GM21360 (cell line): ENCODE measurements around the gene PLEKHF1.

Experiments
- ATAC-seq: cut with Tn5 transposase; IDR thresholded peaks from one replicate; pipeline ENCODE4 v1.9.1; 2021; ENCODE audit warnings: mild to moderate bottlenecking, moderate library complexity; ENCODE audit not compliant: unreplicated experiment

The PLEKHF1 gene

DNA sequence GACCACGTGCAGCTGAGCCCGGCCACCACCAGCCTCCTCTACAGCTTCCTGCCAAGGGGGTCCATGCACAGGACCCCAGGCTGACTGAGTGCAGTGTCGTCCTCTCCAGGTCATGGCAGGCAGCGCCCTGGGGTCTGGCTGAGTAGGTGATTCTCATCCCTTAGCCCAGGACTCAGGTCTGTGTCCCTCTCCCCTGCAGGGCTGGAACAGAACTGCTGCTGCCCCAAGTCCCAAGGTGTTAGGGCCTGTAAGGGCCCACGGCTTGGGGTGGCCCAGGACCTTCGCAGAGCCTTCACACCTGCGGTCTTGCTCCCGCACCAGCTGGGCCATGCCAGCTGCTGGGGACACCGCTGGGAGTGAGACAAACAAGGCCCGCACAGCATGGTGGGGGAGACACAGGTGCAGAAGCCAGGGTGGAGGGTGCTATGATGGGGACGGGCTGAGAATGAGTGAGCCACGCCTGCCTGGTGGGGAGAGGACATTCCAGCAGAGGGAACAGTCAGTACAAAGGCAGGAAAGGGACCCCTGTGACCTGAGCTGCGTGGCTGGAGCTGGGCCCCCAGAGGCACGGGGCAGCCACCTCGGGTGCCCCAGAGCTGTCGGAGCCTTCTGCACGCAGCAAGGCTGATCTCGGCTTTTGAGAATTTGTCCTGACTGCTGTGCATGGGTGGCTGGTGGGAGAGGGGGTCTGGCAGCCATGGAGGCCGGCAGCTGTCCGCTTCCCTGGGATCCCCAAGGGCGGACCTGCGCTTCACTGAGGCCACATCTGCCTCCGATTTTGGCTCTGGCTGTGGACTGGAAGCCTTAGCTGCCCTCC lies 11.9 kb downstream of the PLEKHF1 start:
- no peak for ATAC-seq

DNA sequence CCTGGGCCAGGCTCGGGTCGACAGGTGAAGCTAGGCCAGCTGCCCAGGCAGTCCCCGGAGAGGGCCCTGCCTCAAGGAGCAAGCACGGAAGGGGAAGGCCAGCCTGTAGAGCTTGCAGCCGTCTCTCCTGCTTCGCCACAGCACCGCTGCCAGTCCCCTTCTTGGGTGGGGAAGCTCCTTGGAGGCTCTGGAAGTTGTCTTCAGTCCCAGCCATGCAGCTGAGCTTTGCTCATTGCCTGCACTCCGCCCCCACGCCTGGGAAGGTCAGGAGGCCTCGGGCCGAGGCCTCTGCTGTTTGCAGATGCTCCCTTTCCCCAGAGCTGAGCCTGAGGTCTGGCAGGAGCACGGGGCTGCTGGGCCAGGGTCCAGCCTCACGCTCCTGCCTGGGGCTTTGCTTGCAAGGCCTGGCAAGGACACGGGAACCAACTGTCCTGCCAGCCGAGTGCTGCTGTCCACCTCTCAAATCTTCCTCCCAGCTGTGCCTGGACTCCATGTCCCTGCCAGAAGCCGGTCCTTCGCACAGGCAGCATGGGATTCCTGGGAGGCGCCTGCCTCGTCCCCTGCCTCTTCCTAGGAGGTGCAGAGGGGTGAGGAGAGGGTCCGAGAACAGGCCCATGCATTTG lies 13.3 kb downstream of the PLEKHF1 start:
- ATAC-seq: no peak

DNA sequence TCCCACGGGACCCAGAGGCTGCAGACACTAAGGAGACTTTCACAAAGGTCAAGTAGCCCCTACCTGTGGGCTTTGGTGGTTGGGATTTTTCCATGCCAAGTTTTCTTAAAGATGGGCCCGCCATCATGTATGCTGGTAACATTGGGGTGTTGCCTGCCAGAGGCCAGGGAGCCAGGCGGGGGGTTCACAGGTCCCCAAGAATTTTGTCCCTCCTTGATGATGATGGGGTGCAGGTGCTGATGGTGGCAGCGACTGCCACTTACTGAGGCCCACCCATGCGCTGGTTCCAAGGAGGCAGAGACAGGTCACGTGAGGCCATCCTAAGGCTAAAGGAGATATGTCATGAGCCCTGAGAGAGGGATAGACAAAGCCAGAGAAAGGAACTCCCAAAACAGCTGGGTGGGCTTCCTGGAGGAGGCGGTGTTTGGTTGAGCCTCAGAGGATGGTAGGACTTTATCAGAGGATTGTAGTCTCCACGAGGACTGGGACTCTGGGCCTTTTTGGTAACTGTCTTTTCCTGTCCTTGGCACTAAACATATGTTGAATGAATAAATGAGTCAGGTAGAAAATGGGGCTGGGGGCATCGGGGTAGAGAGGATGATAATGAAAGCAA lies 14.4 kb downstream of the PLEKHF1 start:
- ATAC-seq: no peak

DNA sequence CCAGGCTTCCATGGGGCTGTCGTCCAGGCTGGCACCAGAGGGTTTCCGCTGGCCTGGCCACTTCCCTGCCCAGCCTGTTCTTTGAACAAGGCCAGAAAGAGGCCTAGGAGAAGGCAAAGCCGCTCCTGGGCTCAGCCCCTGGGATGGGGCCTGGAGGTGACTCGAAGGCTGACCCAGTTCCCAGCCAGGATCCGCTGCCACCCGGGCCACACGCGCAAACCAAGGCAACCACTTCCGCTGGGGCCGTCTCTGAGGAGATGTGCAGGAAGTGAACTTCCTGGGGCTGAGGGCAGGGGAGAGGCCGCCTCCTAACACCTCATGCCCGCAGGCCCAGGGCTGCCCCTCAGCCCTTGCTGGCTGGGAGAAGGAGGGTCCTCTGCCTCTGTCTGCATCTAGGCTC lies 15.2 kb downstream of the PLEKHF1 start:
- ATAC-seq: peak; percentile 58

DNA sequence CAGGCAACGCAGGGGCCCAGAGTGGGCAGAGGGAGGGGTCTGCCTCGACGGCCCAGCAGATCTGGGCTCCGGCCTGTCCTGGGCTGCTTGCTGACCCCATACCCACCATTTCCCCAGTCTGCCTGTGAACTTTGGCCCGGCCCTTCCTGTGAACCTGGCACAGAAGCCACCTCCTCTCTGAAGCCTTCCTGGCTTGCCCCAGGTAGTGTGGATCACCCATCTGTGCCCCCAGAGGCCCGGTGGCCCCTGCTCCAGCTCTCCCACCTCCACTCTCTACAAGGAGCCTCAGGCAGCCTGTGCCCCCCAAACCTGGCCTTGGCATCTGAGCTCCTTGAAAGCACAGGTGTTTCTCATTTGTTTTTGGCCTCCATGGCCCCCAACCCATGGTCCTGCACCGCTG lies 15.7 kb downstream of the PLEKHF1 start:
- ATAC-seq: no peak

DNA sequence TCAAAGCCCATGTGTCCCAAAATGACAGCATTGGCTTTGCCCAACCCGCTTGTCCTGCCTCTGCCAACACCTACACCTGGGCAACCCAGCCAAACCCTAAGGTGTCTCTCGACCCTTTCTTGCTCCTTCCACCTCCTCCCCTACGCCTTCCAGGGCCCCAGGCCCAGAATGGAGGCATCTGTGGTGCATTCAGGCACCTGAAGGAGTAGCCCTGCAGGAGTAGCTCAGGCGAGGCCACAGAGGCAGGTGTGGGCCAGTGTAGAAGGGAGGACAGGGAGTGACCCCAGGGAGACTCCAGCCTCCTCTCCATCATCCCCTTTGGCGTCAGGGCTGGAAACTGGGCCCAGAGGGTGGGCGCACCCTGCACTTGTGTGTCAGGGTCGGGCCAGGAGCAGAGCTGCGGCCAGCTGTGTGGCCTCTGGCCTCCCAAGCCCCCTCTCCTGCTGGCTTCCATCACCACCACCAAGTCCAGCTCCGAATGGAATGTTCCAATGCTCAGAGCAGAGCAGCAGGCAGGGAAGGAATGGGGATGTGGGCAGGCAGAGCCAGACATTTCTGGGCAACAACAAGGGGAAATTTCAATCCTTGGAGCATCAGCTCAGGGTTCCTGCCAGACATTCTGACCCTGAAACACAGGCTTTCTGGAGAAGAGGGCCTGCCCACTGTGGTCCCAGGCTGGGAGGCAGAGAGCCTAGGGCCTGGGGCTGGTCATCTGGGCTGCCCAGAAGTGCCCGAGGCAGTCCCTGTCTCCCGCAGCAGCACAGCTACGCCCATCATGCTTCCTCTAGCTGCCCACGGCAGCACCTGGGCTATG lies 16.4 kb downstream of the PLEKHF1 start:
- no peak for ATAC-seq

DNA sequence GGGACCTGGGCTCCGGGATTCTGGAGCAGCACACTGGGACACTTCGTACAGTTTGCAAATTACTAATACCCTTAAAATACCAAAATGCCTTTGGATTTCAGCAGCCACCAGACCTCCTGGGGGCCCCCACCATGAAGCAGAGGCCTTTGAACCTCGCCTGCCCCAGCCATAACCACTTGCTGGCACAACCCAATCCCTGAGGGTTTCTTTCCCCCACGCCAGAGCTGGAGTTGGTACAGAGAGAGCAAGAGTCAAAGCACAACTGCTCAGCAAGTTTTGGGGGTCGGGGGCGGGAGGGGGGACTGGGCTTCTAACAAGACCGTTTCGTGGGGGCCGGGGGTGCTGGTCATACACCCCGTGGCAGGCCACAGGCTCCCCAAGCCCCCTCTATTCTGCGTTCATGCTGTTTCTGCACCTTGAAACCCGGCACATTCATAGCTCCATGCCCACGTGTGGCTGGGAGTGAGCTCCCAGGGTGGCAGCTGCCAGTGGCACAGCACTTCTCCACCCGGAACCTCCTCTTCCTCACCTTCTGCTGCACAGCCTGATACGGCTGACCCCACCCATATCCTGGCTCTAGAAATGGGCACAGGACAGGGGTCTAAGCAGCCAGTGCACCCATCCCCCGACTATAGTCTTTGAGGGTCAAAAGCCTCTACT lies 17.1 kb downstream of the PLEKHF1 start:
- no peak for ATAC-seq

DNA sequence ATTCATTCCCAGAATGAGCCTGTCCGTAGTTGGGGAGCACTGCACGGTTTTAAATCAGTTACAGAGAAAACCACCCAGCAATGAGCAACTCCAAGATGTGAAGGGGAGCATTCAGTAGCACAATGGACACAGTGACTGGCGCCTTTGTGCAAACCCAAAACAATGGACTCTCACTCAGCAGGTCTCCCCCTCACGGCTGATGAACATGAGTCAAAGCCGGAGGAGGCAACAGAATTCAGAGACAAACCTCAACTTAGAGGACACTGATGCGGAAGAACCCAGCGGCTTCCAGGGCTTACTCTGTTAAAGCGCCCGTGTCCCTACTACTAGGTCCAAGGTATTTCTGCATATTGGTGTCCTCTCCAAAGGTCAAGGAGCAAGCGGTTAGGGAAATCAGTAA lies 17.7 kb downstream of the PLEKHF1 start:
- no peak for ATAC-seq

DNA sequence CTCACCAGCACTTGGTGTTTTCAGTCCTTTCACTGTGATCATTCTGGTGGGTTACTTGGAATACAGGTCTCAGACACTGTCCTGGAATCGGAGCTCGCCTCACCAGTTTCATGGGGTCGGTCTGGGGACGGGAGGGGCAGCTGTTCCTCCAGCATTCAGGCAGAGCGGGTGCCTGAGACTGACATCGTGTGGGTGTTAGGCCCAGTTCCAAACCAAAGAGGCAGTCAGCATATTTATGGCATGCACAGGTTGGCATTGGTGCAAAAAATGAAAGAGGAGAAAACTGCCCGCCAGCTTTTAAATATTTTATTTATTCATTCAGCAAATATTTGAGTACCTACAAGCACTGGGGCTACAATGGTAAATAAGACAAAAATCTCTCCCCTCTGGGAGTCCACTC lies 20.1 kb downstream of the PLEKHF1 start:
- no peak for ATAC-seq

DNA sequence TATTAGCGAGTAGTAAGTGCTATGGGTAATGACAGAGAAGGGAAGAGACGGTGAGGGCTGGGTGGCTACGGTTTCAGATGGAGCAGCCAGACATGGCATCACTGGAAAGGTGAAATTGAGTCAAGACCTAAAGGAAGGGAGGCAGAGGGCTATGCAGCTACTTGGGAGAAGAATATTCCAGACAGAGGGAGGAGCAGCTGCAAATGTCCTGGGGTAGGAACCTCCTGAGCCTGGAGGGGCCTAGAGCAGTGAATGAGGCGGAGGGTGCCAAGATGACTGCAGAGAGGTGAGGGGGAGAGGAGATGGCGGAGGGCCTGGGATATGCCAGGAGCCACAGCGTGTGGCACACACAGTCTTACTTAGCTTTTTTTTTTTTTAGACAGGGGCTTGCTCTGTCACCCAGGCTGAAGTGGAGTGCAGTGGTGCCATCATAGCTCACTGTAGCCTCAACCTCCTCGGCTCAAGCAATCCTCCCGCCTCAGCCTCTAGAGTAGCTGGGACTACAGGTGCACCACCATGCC lies 21.1 kb downstream of the PLEKHF1 start:
- no peak for ATAC-seq

DNA sequence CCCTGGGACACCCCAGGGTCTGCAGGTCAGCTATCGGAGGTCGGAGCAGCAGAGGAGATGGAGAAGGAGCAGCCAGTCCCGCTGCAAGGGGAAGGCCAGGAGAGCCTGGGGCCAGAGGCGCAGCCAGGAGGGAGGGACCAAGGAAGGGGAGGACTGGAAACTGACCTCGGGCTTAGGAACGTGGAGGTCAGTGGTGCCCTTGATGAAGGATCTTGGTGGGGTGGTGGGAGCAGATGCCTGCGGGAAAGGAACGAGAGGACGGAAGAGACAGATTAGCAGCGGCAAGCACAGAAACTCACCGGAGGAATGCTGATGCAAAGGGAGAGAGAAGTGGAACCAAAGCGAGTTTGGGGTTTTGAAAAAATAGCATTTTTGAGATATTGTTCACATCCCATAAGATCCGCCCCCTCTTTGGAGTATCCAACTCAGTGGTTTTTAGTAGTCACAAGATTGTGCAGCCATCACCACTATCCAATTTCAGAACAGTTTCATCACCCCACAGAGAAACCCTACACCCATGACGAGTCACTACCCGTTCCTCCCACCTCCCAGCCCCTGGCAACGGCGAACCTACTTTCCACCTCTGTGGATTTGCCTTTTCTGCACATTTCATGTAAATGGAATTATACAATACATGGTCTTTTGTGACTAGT lies 22.1 kb downstream of the PLEKHF1 start:
- no peak for ATAC-seq

DNA sequence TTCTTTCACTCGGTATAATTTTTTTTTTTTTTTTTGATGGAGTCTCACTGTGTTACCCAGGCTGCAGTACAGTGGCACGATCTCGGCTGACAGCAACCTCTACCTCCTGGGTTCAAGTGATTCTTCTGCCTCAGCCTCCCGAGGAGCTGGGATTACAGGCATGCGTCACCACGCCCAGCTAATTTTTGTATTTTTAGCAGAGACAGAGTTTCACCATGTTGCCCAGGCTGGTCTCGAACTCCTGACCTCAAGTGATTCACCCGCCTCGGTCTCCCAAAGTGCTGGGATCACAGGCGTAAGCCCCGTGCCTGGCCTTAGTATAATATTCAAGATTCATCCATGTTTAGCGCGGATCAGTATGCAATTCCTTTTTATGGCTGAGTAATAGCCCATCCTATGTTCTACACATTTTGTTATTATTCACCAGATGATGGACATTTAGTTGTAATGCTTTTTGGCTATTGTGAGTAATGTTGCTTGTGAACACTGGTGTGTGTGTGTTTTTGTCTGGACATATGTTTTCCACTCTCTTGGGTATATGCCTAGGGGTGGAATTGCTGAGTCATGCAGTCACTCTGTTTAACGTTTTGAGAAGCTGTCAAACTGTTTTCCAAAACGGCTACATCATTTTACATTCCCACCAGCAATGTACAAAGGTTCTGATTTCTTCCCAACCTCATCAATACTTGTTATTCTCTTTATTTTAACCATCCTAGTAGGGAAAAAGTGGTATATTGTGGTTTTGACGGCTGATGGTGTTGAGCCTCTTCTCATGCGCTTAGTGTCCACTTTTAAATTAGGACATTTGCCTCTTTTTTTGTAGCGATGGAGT lies 22.9 kb downstream of the PLEKHF1 start:
- no peak for ATAC-seq

DNA sequence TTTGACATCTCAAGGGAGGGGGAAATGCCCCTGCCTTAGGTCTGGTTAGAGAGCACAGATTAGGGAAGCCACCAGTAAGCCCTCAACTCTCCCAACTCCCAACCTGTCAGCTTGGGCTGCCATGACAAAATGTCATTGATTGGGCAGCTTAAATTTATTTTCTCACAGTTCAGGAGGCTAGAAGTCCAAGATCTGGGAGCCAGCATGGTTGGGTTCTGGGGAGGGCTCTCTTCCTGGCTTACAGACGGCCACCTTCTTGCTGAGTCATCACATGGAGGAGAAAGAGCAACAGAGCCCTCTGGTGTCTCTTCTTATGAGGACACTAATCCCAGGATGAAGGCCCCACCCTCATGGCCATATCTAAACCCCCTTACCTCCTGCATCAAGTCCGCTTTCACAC lies 25.6 kb downstream of the PLEKHF1 start:
- ATAC-seq: no peak

DNA sequence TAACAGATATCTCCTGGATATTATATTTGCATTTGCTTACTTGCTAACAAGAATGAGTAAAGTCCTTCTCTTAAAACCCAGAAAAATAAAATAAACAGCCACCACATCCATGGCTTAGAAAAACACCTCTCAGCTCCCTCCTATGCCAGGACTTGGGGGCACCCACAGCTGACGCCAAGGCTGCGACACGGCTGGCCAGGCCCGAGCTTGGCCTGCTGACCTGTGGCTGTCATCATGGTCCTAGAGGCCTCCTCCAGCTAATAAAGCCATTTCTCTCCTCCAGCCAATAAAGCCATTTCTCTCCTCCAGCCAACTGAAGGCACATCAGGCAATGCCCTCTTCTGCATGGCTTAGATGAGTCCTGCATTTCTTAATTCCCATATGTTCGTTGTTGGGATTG lies 28.9 kb downstream of the PLEKHF1 start:
- ATAC-seq: no peak

DNA sequence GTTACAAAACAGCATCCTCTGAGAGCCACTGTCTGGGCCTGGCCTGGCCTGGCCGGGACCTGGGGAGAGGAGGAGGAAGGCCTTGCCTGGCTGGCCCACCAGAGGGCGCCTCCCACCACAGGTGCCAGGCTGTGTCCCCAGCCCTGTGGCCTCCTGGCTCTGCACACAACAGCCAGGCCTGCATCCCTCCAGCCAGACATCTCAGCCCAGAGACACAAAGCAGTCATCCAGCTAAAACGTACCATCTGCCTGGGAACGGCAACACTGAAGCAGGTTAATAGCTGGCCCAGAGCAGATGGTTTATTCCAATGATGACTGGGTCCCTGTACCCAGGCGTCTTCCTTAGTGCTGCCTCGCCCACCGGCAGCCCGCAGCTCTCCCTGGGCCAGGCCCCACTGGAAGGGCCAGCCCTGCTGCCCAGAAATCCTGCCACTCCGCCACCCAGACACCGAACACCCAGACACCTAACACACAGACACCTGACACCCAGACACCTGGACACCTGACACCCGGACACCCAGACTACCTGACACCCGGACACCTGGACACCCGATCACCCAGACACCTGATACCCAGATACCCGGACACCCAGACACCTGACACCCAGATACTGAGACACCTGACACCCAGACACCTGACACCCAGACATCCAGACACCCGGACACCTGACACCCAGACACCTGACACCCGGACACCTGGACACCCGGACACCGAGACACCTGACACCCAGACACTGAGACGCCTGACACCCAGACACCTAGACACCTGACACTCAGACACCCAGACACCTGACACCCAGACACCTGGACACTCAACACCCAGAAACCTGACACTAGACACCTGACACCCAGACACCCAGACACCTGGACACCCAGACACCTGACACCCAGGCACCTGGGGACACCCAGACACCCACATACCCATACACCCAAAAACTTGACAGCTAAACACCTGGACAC lies 29.7 kb downstream of the PLEKHF1 start:
- ATAC-seq: peak; percentile 88

DNA sequence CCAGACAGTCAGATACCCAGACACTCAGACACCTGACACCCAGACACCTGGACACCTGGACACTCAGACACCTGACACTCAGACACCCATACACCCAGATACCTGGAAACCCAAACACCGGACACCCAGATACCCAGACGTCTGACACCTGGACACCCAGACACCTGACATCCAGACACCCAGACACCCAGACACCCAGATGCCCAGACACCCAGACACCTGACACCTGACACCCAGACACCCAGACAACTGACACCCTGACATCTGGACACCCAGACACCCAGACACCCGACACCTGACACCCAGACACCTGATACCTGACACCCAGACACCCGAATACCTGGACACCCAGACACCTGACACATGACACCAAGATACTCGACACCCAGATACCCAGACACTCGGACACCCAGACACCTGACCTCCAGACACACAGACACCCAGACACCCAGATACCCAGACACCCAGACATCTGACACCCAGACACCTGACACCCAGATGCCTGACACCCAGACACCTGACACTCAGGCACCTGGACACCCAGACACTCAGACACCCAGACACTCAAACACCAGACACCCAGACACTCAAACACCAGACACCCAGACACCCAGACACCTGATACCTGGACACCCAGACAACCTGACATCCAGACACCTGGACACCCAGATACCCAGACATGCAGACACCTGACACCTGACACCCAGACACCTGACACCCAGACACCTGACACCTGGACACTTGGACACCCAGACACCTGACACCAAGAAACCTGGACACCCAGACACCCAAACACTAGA lies 30.7 kb downstream of the PLEKHF1 start:
- ATAC-seq: no peak

DNA sequence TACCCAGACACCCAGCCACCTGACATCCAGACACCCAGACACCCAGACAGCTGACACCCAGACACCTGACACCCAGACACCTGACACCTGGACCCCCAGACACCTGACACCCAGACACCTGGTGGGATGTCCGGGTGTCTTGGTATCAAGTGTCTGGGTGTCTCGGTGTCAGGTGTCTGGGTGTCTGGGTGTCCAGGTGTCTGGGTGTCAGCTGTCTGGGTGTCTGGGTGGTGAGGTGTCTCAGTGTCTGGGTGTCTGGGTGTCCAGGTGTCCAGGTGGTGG lies 31.2 kb downstream of the PLEKHF1 start:
- no peak for ATAC-seq
